Kidney (tissue), 14 donors: Measurements from ENCODE around the gene METTL2B. TPM values are rescaled to one million over a fixed set of nuclear protein-coding genes. Genes with fewer than 3 reads are reported as not detected.
"Not testable (repeated sequence)": the region's sequence is repeated elsewhere in the genome, so short reads cannot be mapped to it uniquely, and the experiment has no call there.

Source experiments
- DNase-seq, 5 donors: peaks; one replicate each; pipeline ENCODE4 v3.0.0-alpha.2; 2013 to 2020
- FAIRE-seq: peaks from 2 replicates; lab custom pipeline; 2012; peaks lifted over from hg19 to GRCh38; lab: Jason Lieb, UNC
- H3K27ac ChIP-seq, 2 donors: one replicate each; pipeline ENCODE4 v1.7.0; 2013; ENCODE audit warnings: low read depth in 2 of 2, low read length in 2 of 2, inconsistent platforms in 1 of 2
- H3K27me3 ChIP-seq: one replicate; pipeline ENCODE4 v1.7.1; 2013; ENCODE audit warnings: low read length, inconsistent platforms; ENCODE audit not compliant: control insufficient read depth, insufficient read depth
- H3K36me3 ChIP-seq, 3 donors: one replicate each; pipeline versions ENCODE4 v1.7.0 to v1.7.1; 2013; ENCODE audit warnings: low read length in 3 of 3, control low read depth in 1 of 3, inconsistent platforms in 1 of 3; ENCODE audit not compliant: insufficient read depth in 3 of 3, control insufficient read depth in 2 of 3
- H3K4me1 ChIP-seq, 3 donors: one replicate each; pipeline versions ENCODE4 v1.7.0 to v1.7.1; 2013; ENCODE audit warnings: low read length in 3 of 3, inconsistent platforms in 1 of 3, low read depth in 1 of 3; ENCODE audit not compliant: control insufficient read depth in 2 of 3, insufficient read depth in 2 of 3
- H3K4me3 ChIP-seq, 3 donors: one replicate each; pipeline versions ENCODE4 v1.7.0 to v1.8.1; 2013; ENCODE audit warnings: low read length in 3 of 3, control low read depth in 1 of 3, inconsistent platforms in 1 of 3
- H3K9ac ChIP-seq, 3 donors: one replicate each; pipeline versions ENCODE4 v1.7.0 to v1.7.1; 2013; ENCODE audit warnings: low read length in 3 of 3, control low read depth in 1 of 3, inconsistent platforms in 1 of 3
- H3K9me3 ChIP-seq, 3 donors: one replicate each; pipeline versions ENCODE4 v1.7.0 to v1.7.1; 2013; ENCODE audit warnings: low read length in 3 of 3, control low read depth in 1 of 3, inconsistent platforms in 1 of 3; ENCODE audit not compliant: control insufficient read depth in 2 of 3, insufficient read depth in 1 of 3
- intact Hi-C: fragments of 100-400 bp; cut with DNase I; formaldehyde crosslinking; loops from one replicate; pipeline ENCODE4 v1.11.1; 2022
- polyA plus RNA-seq: library from polyadenylated mRNA; stranded (reverse); fragments of 350-450 nt; fragmentation: Illumina TruSeq; extraction: RNeasy Lipid Tissue Mini Kit (QIAGEN cat#74804); gene quantifications from one replicate; pipeline ENCODE4 v1.2.3, GENCODE V29; 2014; ENCODE audit warnings: low read depth, low replicate concordance; ENCODE audit not compliant: insufficient read depth
- total RNA-seq: library from RNA; stranded (reverse); fragmentation: NEBNext Ultra II Directional; extraction: Animal tissue kit (Norgen Biotek cat#: 25700); gene quantifications from one replicate; pipeline ENCODE4 v1.2.1, GENCODE V29; 2021
- TF ChIP-seq, protein P1 (sequence below): IDR thresholded peaks from 3 replicates; pipeline ENCODE4 v1.5.1; 2012; ENCODE audit warnings: mild to moderate bottlenecking, moderate library complexity, borderline replicate concordance; ENCODE audit not compliant: insufficient read depth; ENCODE audit errors: extremely low read depth
- donor health status: control.
- donor health status: control.
- donor health status: control.
- donor health status: control.
- donor health status: control.
- donor health status: DM: yes; HTN: yes; CAD: no.
- donor health status: Normal renal cell carcinoma (clear cell type).

The METTL2B gene
- total and polyA plus RNA-seq, 2 donors from 2014 or later: 11.8 to 26.0 TPM

DNA sequence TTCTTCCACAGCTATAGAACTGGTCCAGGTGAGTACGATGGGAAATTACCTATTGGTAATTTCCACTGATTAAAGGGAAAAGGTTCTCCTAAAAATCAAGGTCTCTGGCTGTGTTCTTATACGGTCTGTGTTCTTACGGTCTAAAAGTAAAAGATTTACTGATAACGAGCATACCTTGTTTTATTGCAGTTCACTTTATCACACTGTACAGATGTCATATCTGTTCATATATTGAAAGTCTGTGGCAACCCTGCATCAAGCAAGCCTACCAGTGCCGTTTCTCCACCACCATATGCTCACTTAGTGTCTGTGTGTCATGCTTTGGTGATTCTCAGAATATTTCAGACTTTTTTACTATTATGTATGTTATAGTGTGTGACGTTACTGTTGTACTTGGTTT is 11.6 kb downstream of the METTL2B start:
- H3K36me3 ChIP-seq, DNase-seq, H3K27ac ChIP-seq, H3K9ac ChIP-seq, H3K4me1 ChIP-seq, intact Hi-C loops, H3K9me3 ChIP-seq, H3K27me3 ChIP-seq, H3K4me3 ChIP-seq, FAIRE-seq: not testable (repeated sequence)

DNA sequence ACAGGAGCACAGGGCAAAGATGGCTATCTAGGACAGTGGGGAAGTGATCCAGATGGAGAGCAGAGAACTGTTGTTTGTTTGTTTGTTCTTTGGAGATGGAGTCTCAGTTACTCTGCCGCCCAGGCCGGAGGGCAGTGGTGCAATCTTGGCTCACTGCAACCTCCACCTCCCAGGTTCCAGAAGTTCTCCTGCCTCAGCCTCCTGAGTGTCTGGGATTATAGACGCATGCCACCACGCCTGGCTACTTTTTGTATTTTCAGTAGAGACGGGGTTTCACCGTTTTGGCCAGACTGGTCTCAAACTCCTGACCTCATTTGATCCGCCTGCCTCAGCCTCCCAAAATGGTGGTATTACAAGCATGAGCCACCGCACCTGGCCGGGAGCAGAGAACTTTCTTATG is 20.9 kb downstream of the METTL2B start:
- Histone ChIP-seq H3K4me1 (no peaks in the 10 kb centered on the region), H3K27ac (no peak overlapping the region), H3K4me3 (no peak overlapping the region), H3K36me3 (peaks cover 0 to 4% (median 3%) of the 10 kb centered on the region in 3 donors), H3K27me3 (no peaks in the 10 kb centered on the region), H3K9ac (no peak overlapping the region), H3K9me3 (no peaks in the 10 kb centered on the region)
- TF ChIP-seq, protein P1, sequence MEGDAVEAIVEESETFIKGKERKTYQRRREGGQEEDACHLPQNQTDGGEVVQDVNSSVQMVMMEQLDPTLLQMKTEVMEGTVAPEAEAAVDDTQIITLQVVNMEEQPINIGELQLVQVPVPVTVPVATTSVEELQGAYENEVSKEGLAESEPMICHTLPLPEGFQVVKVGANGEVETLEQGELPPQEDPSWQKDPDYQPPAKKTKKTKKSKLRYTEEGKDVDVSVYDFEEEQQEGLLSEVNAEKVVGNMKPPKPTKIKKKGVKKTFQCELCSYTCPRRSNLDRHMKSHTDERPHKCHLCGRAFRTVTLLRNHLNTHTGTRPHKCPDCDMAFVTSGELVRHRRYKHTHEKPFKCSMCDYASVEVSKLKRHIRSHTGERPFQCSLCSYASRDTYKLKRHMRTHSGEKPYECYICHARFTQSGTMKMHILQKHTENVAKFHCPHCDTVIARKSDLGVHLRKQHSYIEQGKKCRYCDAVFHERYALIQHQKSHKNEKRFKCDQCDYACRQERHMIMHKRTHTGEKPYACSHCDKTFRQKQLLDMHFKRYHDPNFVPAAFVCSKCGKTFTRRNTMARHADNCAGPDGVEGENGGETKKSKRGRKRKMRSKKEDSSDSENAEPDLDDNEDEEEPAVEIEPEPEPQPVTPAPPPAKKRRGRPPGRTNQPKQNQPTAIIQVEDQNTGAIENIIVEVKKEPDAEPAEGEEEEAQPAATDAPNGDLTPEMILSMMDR: no peak
- FAIRE-seq (no peak), DNase-seq (no peak)
- intact Hi-C loops: no loop called here

GRCh38 chr7:128505416-128505815 is 28.9 kb downstream of the METTL2B start:
- H3K36me3 ChIP-seq, H3K4me3 ChIP-seq, H3K9me3 ChIP-seq, FAIRE-seq, H3K27me3 ChIP-seq, H3K4me1 ChIP-seq, H3K9ac ChIP-seq, DNase-seq, H3K27ac ChIP-seq, intact Hi-C loops: not testable (repeated sequence)

DNA sequence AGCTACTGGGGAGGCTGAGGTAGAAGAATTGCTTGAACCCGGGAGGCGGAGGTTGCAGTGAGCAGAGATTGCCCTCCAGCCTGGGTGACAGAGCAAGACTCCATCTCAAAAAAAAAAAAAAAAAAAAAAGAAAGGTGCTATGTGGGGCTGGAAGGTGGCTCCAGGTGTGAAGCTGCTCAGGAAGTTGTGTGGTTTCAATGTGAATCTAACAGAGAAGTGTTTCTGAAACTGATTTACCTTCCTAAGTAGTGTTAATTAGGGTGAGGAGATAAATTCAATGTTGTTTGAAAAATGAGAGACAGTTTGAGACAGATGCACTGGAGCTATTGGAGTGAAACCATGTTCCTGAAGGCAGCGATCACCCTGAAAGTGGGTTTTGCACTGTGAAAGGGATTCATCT is 30.3 kb downstream of the METTL2B start:
- H3K4me1 ChIP-seq, H3K27ac ChIP-seq, H3K9me3 ChIP-seq, DNase-seq, intact Hi-C loops, H3K27me3 ChIP-seq, FAIRE-seq, H3K36me3 ChIP-seq, H3K4me3 ChIP-seq, H3K9ac ChIP-seq: not testable (repeated sequence)

GRCh38 chr7:128507321-128507993 is 30.9 kb downstream of the METTL2B start:
- H3K9me3 ChIP-seq, DNase-seq, H3K4me1 ChIP-seq, FAIRE-seq, H3K27me3 ChIP-seq, H3K9ac ChIP-seq, intact Hi-C loops, H3K36me3 ChIP-seq, H3K27ac ChIP-seq, H3K4me3 ChIP-seq: not testable (repeated sequence)

DNA sequence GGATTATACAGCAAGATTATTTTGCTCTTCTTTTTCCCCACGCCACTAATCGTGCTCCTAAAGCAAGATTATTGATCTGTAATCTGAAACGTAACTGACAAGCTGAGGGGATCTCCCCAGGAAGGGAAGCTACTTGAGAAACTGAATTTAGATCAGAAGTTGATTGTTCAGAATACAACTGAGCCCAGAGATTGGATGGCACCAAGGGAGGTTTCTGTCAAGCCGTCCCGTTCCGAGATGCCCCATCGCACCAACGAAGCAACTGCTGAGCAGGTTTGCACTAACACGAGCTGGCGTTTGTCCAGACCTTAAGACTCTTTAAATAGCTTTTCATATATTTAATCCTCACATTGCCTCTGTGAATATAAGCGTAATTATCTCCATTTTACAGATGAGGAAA is 35.1 kb downstream of the METTL2B start:
- H3K36me3 ChIP-seq, H3K9ac ChIP-seq, H3K9me3 ChIP-seq, DNase-seq, H3K27ac ChIP-seq, H3K27me3 ChIP-seq, H3K4me3 ChIP-seq, FAIRE-seq, intact Hi-C loops, H3K4me1 ChIP-seq: not testable (repeated sequence)

DNA sequence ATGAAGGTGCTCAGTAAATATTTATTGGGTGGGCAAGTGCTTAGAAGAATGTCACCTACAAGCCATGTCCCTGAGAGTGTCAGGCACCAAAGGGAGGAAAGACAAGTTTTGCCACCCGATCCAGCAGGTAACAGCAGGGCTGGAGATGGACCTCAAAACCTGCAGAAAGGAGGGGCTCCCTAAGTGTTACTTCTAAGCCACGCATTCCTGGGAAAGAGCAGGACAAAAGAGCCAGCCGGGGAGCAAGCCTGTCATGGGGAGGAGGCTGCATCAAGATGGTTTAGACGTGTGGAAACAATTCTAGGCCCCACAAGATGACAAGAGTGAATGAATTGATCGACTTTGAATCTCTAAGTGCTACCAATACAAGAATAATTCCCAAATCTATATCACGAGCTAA is 38.7 kb downstream of the METTL2B start:
- H3K36me3 ChIP-seq, intact Hi-C loops, H3K4me3 ChIP-seq, H3K9me3 ChIP-seq, FAIRE-seq, H3K27me3 ChIP-seq, DNase-seq, H3K27ac ChIP-seq, H3K4me1 ChIP-seq, H3K9ac ChIP-seq: not testable (repeated sequence)

- not testable (repeated sequence) for FAIRE-seq
Observed at GRCh38 chr7:128517023-128517422, 40.5 kb downstream of the METTL2B start.

More at GRCh38 chr7:128517023-128517422, 40.5 kb downstream of the METTL2B start:
- H3K27ac ChIP-seq, intact Hi-C loops, DNase-seq, H3K36me3 ChIP-seq, H3K9me3 ChIP-seq, H3K9ac ChIP-seq, H3K27me3 ChIP-seq, H3K4me1 ChIP-seq, H3K4me3 ChIP-seq: not testable (repeated sequence)
